Caco-2 (cell line): Measurements from ENCODE around the gene SPNS2. TPM values are rescaled to one million over a fixed set of nuclear protein-coding genes. Genes with fewer than 3 reads are reported as not detected.

Experiments
- BruUV-seq: library from RNA; stranded (reverse); fragments of 400-500 nt; replicated peaks from 2 replicates; lab custom pipeline; 2021; lab: Mats Ljungman, UMichigan
- CTCF ChIA-PET: fragments of 300-600 bp; sonication (Branson Sonifier 250); formaldehyde crosslinking; loops from one replicate; lab custom pipeline; 2022; ENCODE audit warnings: antibody characterized with exemption; lab: Charles Lee
- POLR2A ChIA-PET: fragments of 300-600 bp; sonication (Branson Sonifier 250); formaldehyde crosslinking; loops from one replicate; lab custom pipeline; 2022; ENCODE audit warnings: antibody characterized with exemption; lab: Charles Lee
- DNase-seq, 2 experiments: peaks; one replicate each; pipeline versions ENCODE4 v3.0.0 to v3.0.0-alpha.2; 2020 to 2022
- H3K27me3 ChIP-seq: replicated peaks from 2 replicates; pipeline ENCODE4 v1.6.0; 2011; ENCODE audit warnings: low read length; ENCODE audit not compliant: control insufficient read depth, insufficient read depth
- H3K36me3 ChIP-seq: 2 replicates; pipeline ENCODE4 v1.5.1; 2011; ENCODE audit warnings: low read length; ENCODE audit not compliant: control insufficient read depth, insufficient read depth
- H3K4me1 ChIP-seq: fragments of 250-450 bp; sonication (Bioruptor Pico); 2 replicates; pipeline ENCODE4 v1.5.1; 2020; ENCODE audit warnings: mild to moderate bottlenecking
- H3K4me3 ChIP-seq: 2 replicates; pipeline ENCODE4 v1.5.1; 2011; ENCODE audit warnings: low read depth, mild to moderate bottlenecking, control low read depth, low read length
- H3K9me3 ChIP-seq: fragments of 250-450 bp; sonication (Bioruptor Pico); 2 replicates; pipeline ENCODE4 v1.5.1; 2020; ENCODE audit warnings: mild to moderate bottlenecking, moderate library complexity
- H3K27ac Mint-ChIP-seq: one replicate; pipeline ENCODE4 v1.8.0; 2022; ENCODE audit warnings: mixed read lengths; ENCODE audit not compliant: unreplicated experiment
- H3K27me3 Mint-ChIP-seq: one replicate; pipeline ENCODE4 v1.8.0; 2022; ENCODE audit warnings: mixed read lengths; ENCODE audit not compliant: insufficient read depth, unreplicated experiment
- H3K36me3 Mint-ChIP-seq: one replicate; pipeline ENCODE4 v1.8.0; 2022; ENCODE audit warnings: mild to moderate bottlenecking, mixed read lengths; ENCODE audit not compliant: insufficient read depth, unreplicated experiment
- H3K4me1 Mint-ChIP-seq: one replicate; pipeline ENCODE4 v1.8.0; 2022; ENCODE audit warnings: low read depth, mixed read lengths; ENCODE audit not compliant: unreplicated experiment
- H3K4me3 Mint-ChIP-seq: one replicate; pipeline ENCODE4 v1.8.0; 2022; ENCODE audit warnings: mild to moderate bottlenecking, moderate library complexity, mixed read lengths; ENCODE audit not compliant: unreplicated experiment
- H3K9me3 Mint-ChIP-seq: one replicate; pipeline ENCODE4 v1.8.0; 2022; ENCODE audit warnings: mixed read lengths; ENCODE audit not compliant: unreplicated experiment
- CTCF ChIP-seq, 2 experiments: fragments of 200-600 bp in 1 of 2; IDR thresholded peaks; 1 replicate in 1 of 2; 2 replicates in 1 of 2; pipeline versions ENCODE4 v1.5.1 to v1.8.0; 2011 to 2022; ENCODE audit warnings: antibody characterized with exemption in 1 of 2, control low read depth in 1 of 2, inconsistent platforms in 1 of 2, low read depth in 1 of 2, low read length in 1 of 2, mild to moderate bottlenecking in 1 of 2, moderate library complexity in 1 of 2; ENCODE audit not compliant: insufficient read depth in 1 of 2, severe bottlenecking in 1 of 2, unreplicated experiment in 1 of 2
- intact Hi-C: fragments of 100-400 bp; cut with micrococcal nuclease; formaldehyde crosslinking; loops from one replicate; pipeline ENCODE4 v1.10.0; 2022; ENCODE audit not compliant: unreplicated experiment
- total RNA-seq: library from RNA; stranded (reverse); gene quantifications from 2 replicates; pipeline ENCODE4 v1.2.3, GENCODE V29; 2022

SPNS2 gene
- total RNA-seq, 1 experiment from 2014 or later: 1.00 TPM

GRCh38 chr17:4557626-4558346 lies 59.1 kb downstream of the SPNS2 start:
- Histone ChIP-seq H3K9me3 (no peaks in the 10 kb centered on the region), H3K36me3 (no peaks in the 10 kb centered on the region), H3K27me3 (no peaks in the 10 kb centered on the region), H3K4me3 (no peak overlapping the region), H3K4me1 (no peaks in the 10 kb centered on the region)
- Mint-ChIP-seq H3K4me1 (peaks cover 7% of the 10 kb centered on the region), H3K27me3 (no peaks in the 10 kb centered on the region), H3K9me3 (no peaks in the 10 kb centered on the region), H3K36me3 (peaks cover 20% of the 10 kb centered on the region), H3K27ac (no peak overlapping the region), H3K4me3 (no peak overlapping the region)
- intact Hi-C loops: no loop called here
- ChIA-PET POLR2A (no interaction called here), CTCF (no interaction called here)
- BruUV-seq: no TSS peak
- no peak for TF ChIP-seq CTCF (IDR thresholded peaks at IDR 0.05; ENCODE audit: insufficient read depth in 1 of 2, low read depth in 1 of 2, low read length in 1 of 2, severe bottlenecking in 1 of 2, unreplicated experiment in 1 of 2)
- DNase-seq: no peak

- BruUV-seq: no TSS peak
- TF ChIP-seq CTCF (IDR thresholded peaks at IDR 0.05; ENCODE audit: insufficient read depth in 1 of 2, low read depth in 1 of 2, low read length in 1 of 2, severe bottlenecking in 1 of 2, unreplicated experiment in 1 of 2): no peak
- Mint-ChIP-seq H3K4me1 (peaks cover 7% of the 10 kb centered on the region), H3K27me3 (no peaks in the 10 kb centered on the region), H3K9me3 (no peaks in the 10 kb centered on the region), H3K4me3 (no peak overlapping the region), H3K27ac (no peak overlapping the region), H3K36me3 (peaks cover 20% of the 10 kb centered on the region)
- CTCF ChIA-PET: no interaction called here
- intact Hi-C loops: no loop called here
- POLR2A ChIA-PET: no interaction called here
- no peaks in the 10 kb centered on the region for H3K36me3 ChIP-seq
- no peak overlapping the region for H3K4me3 ChIP-seq
- H3K9me3 ChIP-seq: no peaks in the 10 kb centered on the region
- no peaks in the 10 kb centered on the region for H3K27me3 ChIP-seq
- no peak for DNase-seq
- H3K4me1 ChIP-seq: no peaks in the 10 kb centered on the region
Measured at GRCh38 chr17:4558347-4558971, 59.8 kb downstream of the SPNS2 start.

- no peak overlapping the region for H3K27ac Mint-ChIP-seq
- no peaks in the 10 kb centered on the region for H3K27me3 Mint-ChIP-seq
- TF ChIP-seq CTCF (IDR thresholded peaks at IDR 0.05; ENCODE audit: insufficient read depth in 1 of 2, low read depth in 1 of 2, low read length in 1 of 2, severe bottlenecking in 1 of 2, unreplicated experiment in 1 of 2): no peak
- Histone ChIP-seq H3K4me3 (no peak overlapping the region), H3K36me3 (no peaks in the 10 kb centered on the region), H3K9me3 (no peaks in the 10 kb centered on the region), H3K4me1 (no peaks in the 10 kb centered on the region), H3K27me3 (no peaks in the 10 kb centered on the region)
- no peak for DNase-seq
- POLR2A ChIA-PET: no interaction called here
- CTCF ChIA-PET: no interaction called here
- no peaks in the 10 kb centered on the region for H3K9me3 Mint-ChIP-seq
- intact Hi-C loops: no loop called here
- BruUV-seq: no TSS peak
- peaks cover 7% of the 10 kb centered on the region for H3K4me1 Mint-ChIP-seq
- H3K36me3 Mint-ChIP-seq: peaks cover 20% of the 10 kb centered on the region
- H3K4me3 Mint-ChIP-seq: no peak overlapping the region
Measured at GRCh38 chr17:4559139-4559791, 60.6 kb downstream of the SPNS2 start.
